Activated CD4-positive, alpha-beta T cell treated with anti-CD3 and anti-CD28 coated beads, Interleukin-2, amount 50 U/mL, for 48 hours (primary cell): ENCODE data around the gene UBE2H.
"Not testable (repeated sequence)": the region's sequence is repeated elsewhere in the genome, so short reads cannot be mapped to it uniquely, and the experiment has no call there.

Source experiments
- DNase-seq, 2 experiments: peaks; one replicate each; pipeline ENCODE4 v3.0.0-alpha.2; 2020

UBE2H gene

GRCh38 chr7:129952653-129953560 is at the start of gene UBE2H:
Gene UBE2H, minus strand, starts transcription at chr7:129952960. Its CDS starts 405 bp downstream, at chr7:129952555.
- peak; percentile 90 to 91 for DNase-seq

- DNase-seq, result no peak
Observed at GRCh38 chr7:129998446-129998845, 45.7 kb upstream of the UBE2H start.

- no peak for DNase-seq
Observed at GRCh38 chr7:129997285-129997684, 44.5 kb upstream of the UBE2H start.

GRCh38 chr7:129993275-129993674 is 40.5 kb upstream of the UBE2H start:
- DNase-seq, result no peak

GRCh38 chr7:129990403-129991192 is 37.8 kb upstream of the UBE2H start:
- no peak for DNase-seq

- peak; percentile 63 to 73 for DNase-seq
Observed at GRCh38 chr7:129989466-129989865, 36.7 kb upstream of the UBE2H start.

- no peak for DNase-seq
Observed at GRCh38 chr7:129986600-129986999, 33.8 kb upstream of the UBE2H start.

- no peak for DNase-seq
Observed at GRCh38 chr7:129980667-129981066, 27.9 kb upstream of the UBE2H start.

- DNase-seq, result no peak
Observed at GRCh38 chr7:129975309-129975708, 22.5 kb upstream of the UBE2H start.

- DNase-seq, result no peak
Observed at GRCh38 chr7:129970816-129971215, 18.1 kb upstream of the UBE2H start.

GRCh38 chr7:129969881-129970446 is 17.2 kb upstream of the UBE2H start:
- no peak for DNase-seq

GRCh38 chr7:129968592-129969383 is 16.0 kb upstream of the UBE2H start:
- DNase-seq, result no peak

- not testable (repeated sequence) for DNase-seq
Observed at GRCh38 chr7:129960204-129960475, 7.4 kb upstream of the UBE2H start.

- DNase-seq, result no peak
Observed at GRCh38 chr7:129959471-129960203, 6.9 kb upstream of the UBE2H start.

GRCh38 chr7:129958643-129959470 is 6.1 kb upstream of the UBE2H start:
- DNase-seq, result no peak

- DNase-seq, result no peak
Observed at GRCh38 chr7:129955993-129956543, 3.3 kb upstream of the UBE2H start.

- DNase-seq, result peak; percentile 29 to 41
Observed at GRCh38 chr7:129952086-129952652, 591 bp downstream of the UBE2H start.

GRCh38 chr7:129951226-129952085 is 1.3 kb downstream of the UBE2H start:
- peak; percentile 1 to 6 for DNase-seq

GRCh38 chr7:129950933-129951225 is 1.9 kb downstream of the UBE2H start:
- DNase-seq, result no peak
